Omental fat pad (tissue), 4 donors: ENCODE results near the gene PDK1. TPM values are rescaled to one million over a fixed set of nuclear protein-coding genes. Genes with fewer than 3 reads are reported as not detected.

Source experiments
- ATAC-seq: fragments of 150-250 bp; one replicate; pipeline ENCODE4 v1.9.1; 2016; ENCODE audit warnings: mild to moderate bottlenecking, moderate library complexity; ENCODE audit not compliant: low FRiP score
- DNase-seq: peaks from one replicate; pipeline ENCODE4 v3.0.0-alpha.2; 2019; ENCODE audit warnings: low spot score
- total RNA-seq, 4 donors: library from RNA; depleted of rRNA; stranded (reverse); fragments of >200 nt; gene quantifications; one replicate each; pipeline ENCODE4 v1.1.0, GENCODE V29; 2016
- TF ChIP-seq, protein P1 (sequence below), 3 donors: fragments of 450-650 bp; IDR thresholded peaks; one replicate each; pipeline ENCODE4 v1.5.1; 2016 to 2017; ENCODE audit warnings: antibody characterized with exemption in 3 of 3, mild to moderate bottlenecking in 3 of 3, moderate library complexity in 2 of 3

PDK1 gene
- total RNA-seq, 4 donors from 2014 or later = 12.0 to 18.8 (median 16.8) TPM

GRCh38 chr2:172596776-172597175 is 40.9 kb downstream of the PDK1 start:
- no peak for ATAC-seq
- no peak for DNase-seq
- TF ChIP-seq, protein P1, sequence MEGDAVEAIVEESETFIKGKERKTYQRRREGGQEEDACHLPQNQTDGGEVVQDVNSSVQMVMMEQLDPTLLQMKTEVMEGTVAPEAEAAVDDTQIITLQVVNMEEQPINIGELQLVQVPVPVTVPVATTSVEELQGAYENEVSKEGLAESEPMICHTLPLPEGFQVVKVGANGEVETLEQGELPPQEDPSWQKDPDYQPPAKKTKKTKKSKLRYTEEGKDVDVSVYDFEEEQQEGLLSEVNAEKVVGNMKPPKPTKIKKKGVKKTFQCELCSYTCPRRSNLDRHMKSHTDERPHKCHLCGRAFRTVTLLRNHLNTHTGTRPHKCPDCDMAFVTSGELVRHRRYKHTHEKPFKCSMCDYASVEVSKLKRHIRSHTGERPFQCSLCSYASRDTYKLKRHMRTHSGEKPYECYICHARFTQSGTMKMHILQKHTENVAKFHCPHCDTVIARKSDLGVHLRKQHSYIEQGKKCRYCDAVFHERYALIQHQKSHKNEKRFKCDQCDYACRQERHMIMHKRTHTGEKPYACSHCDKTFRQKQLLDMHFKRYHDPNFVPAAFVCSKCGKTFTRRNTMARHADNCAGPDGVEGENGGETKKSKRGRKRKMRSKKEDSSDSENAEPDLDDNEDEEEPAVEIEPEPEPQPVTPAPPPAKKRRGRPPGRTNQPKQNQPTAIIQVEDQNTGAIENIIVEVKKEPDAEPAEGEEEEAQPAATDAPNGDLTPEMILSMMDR (IDR thresholded peaks at IDR 0.05) = no peak

DNA sequence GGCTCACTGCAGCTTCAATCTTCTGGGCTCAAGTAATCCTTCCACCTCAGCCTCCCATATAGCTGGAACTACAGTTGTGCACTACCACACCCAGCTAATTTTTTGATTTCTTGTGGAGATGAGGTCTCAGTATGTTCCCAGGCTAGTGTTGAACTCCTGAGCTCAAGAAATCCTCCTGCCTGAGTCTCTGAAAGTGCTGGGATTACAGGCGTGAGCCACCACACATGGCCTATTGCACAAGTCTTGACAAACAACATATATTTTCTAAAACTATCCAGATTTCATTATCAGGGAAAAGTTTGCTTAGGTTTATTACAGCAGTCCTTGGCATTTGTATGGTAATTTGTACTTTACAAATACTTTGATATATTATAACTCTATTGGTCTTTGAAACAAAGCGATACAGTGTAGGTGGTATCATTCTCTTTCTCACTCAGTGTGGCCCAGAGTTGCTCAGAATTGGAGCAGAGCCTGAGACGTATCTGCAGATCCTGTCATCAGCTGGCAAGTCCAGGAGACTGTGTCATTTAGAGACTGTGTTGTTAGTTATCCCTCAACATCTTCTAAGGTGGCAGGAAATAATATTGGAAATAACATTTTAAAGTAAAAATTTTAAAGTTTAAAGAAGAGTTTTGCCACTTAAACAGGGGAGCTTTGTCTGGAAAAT is 41.4 kb downstream of the PDK1 start:
- TF ChIP-seq, protein P1 (IDR thresholded peaks at IDR 0.05) = no peak
- ATAC-seq = no peak
- DNase-seq = no peak

DNA sequence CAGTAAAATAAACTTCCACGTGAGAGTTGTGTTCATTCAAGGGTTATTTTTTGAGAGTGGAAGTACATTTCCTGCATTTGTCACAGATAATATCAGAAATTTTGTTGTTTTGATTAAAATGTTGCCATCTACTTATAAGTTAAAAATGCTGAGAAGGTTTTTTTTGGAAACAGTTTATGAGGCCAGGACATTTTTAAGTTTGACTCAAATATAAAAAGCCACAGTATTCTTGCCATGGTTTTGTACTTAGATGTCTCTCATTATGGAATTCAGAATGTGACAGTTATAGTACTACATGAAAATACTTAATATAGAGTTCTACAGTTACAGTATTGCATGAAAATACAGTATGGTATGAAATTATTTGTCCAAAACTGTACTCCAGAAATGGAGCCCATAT is 44.1 kb downstream of the PDK1 start:
- no peak for ATAC-seq
- TF ChIP-seq, protein P1 (IDR thresholded peaks at IDR 0.05) = no peak
- no peak for DNase-seq

DNA sequence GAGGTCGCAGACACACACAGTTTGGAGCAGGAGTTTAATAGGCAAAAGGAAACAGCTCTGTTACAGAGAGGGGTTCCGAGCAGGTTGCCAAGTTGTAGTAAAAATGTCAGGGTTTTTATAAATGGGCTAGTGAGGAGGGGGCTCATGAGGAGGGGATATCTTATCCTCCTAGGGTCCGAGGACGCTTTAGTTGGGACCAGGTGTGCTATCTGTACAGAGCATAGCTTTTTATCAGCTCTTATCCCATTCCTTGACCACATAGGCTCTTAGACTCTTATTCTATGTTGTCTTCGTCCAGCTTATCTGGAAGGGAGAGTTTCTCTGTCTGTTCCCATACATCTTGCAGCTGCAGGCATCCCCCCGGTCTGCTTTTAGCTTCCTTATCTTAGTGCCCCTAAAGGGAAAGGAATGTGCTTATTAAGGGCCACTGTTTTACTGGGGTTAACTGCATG is 44.7 kb downstream of the PDK1 start:
- DNase-seq (no peak), ATAC-seq (no peak)
- TF ChIP-seq, protein P1 (IDR thresholded peaks at IDR 0.05) = no peak

- no peak for ATAC-seq
Measured at GRCh38 chr2:172606285-172606684, 50.4 kb downstream of the PDK1 start.

GRCh38 chr2:172607379-172607928 is 51.6 kb downstream of the PDK1 start:
- DNase-seq (no peak), ATAC-seq (no peak)
- TF ChIP-seq, protein P1 (IDR thresholded peaks at IDR 0.05) = no peak

More at GRCh38 chr2:172606285-172606684, 50.4 kb downstream of the PDK1 start:
- TF ChIP-seq, protein P1 (IDR thresholded peaks at IDR 0.05) = no peak
- DNase-seq = no peak

DNA sequence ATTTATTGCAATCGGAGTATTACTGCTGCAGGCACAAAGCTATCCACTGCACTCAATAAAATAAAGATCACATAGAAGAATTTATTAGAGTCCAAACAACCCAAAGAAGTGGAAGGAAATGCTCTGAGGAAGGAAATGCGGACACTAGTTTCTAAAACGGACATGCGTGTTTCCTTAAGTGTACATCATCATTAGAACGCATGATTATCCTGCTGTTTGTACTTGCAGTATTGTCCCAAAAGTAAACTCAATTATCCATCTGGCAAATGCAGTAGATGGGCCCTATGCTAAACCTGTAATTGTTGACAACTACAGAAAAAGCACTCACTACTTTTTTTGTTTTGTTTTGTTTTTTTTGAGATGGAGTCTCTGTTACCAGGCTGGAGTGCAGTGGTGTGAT is 53.6 kb downstream of the PDK1 start:
- ATAC-seq (no peak), DNase-seq (no peak)
- TF ChIP-seq, protein P1 (IDR thresholded peaks at IDR 0.05) = no peak
